GM21423 (cell line): ENCODE measurements around the gene GPR31.

Experiments
- ATAC-seq: cut with Tn5 transposase; IDR thresholded peaks from one replicate; pipeline ENCODE4 v1.9.1; 2021; ENCODE audit warnings: mild to moderate bottlenecking, moderate library complexity; ENCODE audit not compliant: unreplicated experiment

GPR31 gene

DNA sequence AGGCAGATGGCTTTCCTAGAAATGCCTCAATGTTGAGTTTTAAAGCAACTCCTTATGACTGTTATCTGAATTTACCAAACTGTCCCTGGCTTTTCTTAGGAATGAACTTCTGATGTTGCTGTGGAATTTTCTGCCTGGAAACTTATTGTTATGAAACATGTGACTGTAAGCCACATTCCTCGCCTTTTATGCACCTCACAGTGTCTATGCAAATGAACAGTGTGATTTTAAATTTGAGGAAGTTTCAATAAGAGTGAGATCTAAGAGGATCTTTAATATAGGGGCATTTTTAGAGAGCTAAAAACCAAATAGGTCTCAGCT is 37.2 kb downstream of the GPR31 start:
- ATAC-seq, result no peak

DNA sequence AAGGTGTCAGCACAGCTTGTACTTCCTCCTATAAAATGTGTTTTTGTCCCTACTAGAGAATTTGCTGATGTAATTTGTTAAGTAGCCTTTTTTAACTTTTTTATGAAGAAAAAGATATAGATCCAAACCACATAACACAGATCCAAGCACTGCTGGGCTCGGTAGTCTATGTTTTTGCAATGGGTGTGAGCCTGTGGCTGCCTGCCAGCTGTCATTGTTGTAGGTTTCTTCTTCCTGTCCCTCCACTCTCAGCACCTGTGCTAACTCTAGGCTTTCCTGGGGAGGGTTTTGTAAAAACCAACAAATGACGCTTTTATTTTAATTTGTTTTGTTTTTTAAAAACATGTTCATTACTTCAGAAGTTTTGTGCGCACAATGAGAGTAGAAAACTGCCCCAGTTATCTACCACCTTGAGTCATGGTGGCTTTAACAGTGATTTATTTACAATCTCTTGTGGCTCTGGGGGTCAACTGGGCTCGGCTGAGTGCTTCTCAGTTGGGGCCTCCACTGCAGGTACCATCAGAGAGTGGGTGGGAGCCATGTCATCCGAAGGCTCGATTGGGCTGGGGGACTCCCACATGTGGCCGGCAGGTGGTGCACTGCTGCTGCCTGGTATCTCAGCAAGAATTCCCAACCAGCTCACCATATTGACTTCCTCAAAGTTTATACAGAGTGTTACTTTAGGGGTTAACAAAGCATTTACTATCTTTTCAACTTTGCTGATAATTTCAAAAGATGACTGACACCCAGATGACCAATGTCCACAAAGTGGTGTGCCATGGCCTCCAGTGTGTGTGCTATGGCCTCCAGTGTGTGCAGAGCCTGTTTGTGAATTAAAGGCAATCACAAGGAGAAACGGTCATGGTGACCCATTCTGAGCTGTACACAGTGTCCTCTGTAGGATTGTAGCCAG is 37.9 kb downstream of the GPR31 start:
- no peak for ATAC-seq

DNA sequence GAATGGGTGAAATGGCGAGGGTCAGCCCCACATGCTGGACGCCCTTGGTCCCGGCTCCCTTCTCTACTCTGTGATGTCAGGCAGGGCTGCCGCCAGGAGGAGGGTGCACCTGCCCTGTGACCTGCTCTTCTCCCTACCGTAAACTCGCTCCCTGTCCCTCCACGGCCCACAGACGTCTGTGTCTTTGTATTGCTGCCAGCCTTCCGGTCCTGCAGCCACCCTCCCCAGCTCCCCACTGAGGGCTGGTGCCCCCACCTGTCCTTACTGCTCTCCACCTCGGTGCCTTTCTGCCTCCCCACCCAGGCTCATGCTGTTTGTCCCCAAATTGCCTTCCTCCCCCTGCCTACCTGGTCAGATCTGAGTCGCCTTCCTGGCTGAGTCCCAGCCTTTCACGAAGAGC is 38.9 kb downstream of the GPR31 start:
- ATAC-seq, result no peak

GRCh38 chr6:167118006-167118405 is 39.8 kb downstream of the GPR31 start:
- no peak for ATAC-seq

GRCh38 chr6:167116838-167117228 is 40.9 kb downstream of the GPR31 start:
- no peak for ATAC-seq

DNA sequence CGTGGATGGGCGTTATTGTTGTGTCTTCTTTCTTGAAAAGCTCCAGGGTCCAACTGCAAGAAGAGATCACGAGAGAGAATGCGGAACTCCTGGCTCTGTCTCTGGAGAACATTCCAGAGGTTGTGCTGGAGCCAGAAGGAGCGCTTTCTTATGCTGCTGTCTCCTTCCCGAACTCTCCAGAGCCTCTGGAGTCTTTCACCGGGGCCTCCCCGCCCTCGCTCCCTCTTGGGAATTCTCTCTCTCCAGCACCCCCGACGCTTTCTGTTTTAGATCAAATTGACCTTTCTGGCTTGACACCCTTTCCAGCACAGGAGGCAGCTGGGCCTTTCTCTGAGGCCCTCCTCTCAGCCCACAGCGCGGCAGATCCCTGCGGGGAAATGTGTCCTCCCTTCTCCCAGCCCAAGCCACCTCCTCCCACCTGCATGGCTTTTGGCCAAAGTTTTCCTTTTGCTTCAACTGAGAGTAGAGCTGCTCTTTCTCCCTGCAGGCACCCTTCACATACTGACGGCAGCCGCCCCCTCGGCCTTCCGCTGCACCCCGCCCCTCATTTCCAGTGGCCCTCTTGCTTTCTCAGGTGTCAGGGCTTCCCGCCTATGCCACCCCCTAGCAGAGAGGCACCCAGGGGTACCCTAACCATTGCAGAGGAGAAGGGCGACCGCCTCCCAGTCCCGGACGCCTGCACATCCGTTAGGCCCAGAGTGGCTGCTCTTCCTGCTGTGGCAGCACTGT is 41.5 kb downstream of the GPR31 start:
- no peak for ATAC-seq

DNA sequence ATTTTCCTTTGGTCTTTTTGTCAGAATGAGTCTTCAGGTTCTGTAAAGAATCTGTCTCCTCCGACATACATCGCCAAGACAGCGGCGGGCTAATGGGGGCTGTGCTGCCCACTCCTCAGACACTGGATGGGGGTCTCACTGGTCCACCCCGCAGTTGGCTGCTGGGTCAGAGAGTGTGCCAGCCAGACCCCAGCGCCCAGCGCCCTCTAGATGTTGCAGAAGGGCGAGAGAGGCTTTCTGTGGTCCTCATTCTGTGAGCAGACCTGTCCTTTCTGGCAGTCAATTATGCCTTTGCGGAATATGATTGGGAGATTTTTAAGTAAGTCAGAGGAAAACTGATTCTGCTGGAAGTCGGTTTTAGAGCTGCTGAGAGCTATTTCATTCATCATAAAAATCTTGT is 42.7 kb downstream of the GPR31 start:
- ATAC-seq, result no peak

GRCh38 chr6:167113935-167114910 is 43.6 kb downstream of the GPR31 start:
- peak; percentile 82 for ATAC-seq

- ATAC-seq, result peak; percentile 48
Observed at GRCh38 chr6:167113047-167113754, 44.6 kb downstream of the GPR31 start.

- no peak for ATAC-seq
Observed at GRCh38 chr6:167112421-167112820, 45.4 kb downstream of the GPR31 start.

DNA sequence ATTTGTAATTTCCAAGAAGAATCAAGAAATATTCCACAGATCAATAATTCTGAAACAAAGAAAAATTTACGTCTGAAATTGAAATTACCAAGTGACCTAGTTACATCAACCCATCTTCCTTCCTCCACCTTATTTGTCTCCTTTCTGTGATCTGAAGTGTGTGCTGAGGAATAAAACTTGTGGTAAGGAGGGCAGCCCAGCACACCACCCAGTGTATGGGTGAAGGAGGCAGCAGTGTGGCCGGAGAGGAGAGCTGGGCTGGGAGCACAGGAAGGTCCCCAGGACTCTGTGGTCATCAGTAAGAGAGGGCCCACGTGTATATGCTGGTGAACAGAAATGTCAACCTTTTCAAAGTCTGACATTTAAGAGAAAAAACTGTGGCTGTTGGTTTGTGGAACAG is 46.2 kb downstream of the GPR31 start:
- no peak for ATAC-seq

GRCh38 chr6:167109651-167110050 is 48.1 kb downstream of the GPR31 start:
- ATAC-seq, result no peak

- ATAC-seq, result no peak
Observed at GRCh38 chr6:167108278-167108677, 49.5 kb downstream of the GPR31 start.

- no peak for ATAC-seq
Observed at GRCh38 chr6:167107787-167108186, 50.0 kb downstream of the GPR31 start.

- ATAC-seq, result no peak
Observed at GRCh38 chr6:167106406-167106805, 51.4 kb downstream of the GPR31 start.
